Stimulated activated naive CD8-positive, alpha-beta T cell treated with anti-CD3 and anti-CD28 coated beads, Interleukin-15, Interleukin-2, amounts not matched to agents 100 ng/mL and 50 ng/mL, for 24 hours (primary cell): Measurements from ENCODE around the gene EPS8L3.
"Not testable (repeated sequence)": the region's sequence is repeated elsewhere in the genome, so short reads cannot be mapped to it uniquely, and the experiment has no call there.

Source experiments
- H3K27ac Mint-ChIP-seq: one replicate; pipeline ENCODE4 v1.8.0; 2021; ENCODE audit warnings: mild to moderate bottlenecking, mixed read lengths
- H3K27me3 Mint-ChIP-seq: one replicate; pipeline ENCODE4 v1.8.0; 2021; ENCODE audit warnings: mixed read lengths
- H3K36me3 Mint-ChIP-seq: one replicate; pipeline ENCODE4 v1.8.0; 2021; ENCODE audit warnings: low read depth, mixed read lengths
- H3K4me1 Mint-ChIP-seq: one replicate; pipeline ENCODE4 v1.8.0; 2021; ENCODE audit warnings: low read depth, mixed read lengths
- H3K4me3 Mint-ChIP-seq: one replicate; pipeline ENCODE4 v1.8.0; 2021; ENCODE audit warnings: mild to moderate bottlenecking, mixed read lengths
- H3K9me3 Mint-ChIP-seq: one replicate; pipeline ENCODE4 v1.8.0; 2021; ENCODE audit warnings: mixed read lengths

The EPS8L3 gene

GRCh38 chr1:109765896-109766615, 2.3 kb upstream of the EPS8L3 start:
- no peak overlapping the region for H3K4me3 Mint-ChIP-seq

GRCh38 chr1:109765483-109765815, 1.7 kb upstream of the EPS8L3 start:
- peaks cover 5% of the 10 kb centered on the region for H3K4me1 Mint-ChIP-seq
- no peaks in the 10 kb centered on the region for H3K27me3 Mint-ChIP-seq
- no peak overlapping the region for H3K4me3 Mint-ChIP-seq
- no peaks in the 10 kb centered on the region for H3K9me3 Mint-ChIP-seq
- no peak overlapping the region for H3K27ac Mint-ChIP-seq
- no peaks in the 10 kb centered on the region for H3K36me3 Mint-ChIP-seq

More at GRCh38 chr1:109765896-109766615, 2.3 kb upstream of the EPS8L3 start:
- Mint-ChIP-seq H3K27me3 (no peaks in the 10 kb centered on the region), H3K9me3 (no peaks in the 10 kb centered on the region), H3K27ac (no peak overlapping the region), H3K36me3 (no peaks in the 10 kb centered on the region), H3K4me1 (peaks cover 5% of the 10 kb centered on the region)

- Mint-ChIP-seq H3K27me3 (no peaks in the 10 kb centered on the region), H3K27ac (no peak overlapping the region), H3K9me3 (no peaks in the 10 kb centered on the region), H3K4me3 (no peak overlapping the region), H3K36me3 (no peaks in the 10 kb centered on the region), H3K4me1 (peaks cover 5% of the 10 kb centered on the region)
Observed at GRCh38 chr1:109764561-109765482, 1.1 kb upstream of the EPS8L3 start.

- H3K9me3 Mint-ChIP-seq = no peaks in the 10 kb centered on the region
- H3K36me3 Mint-ChIP-seq = no peaks in the 10 kb centered on the region
- no peaks in the 10 kb centered on the region for H3K27me3 Mint-ChIP-seq
- H3K27ac Mint-ChIP-seq = no peak overlapping the region
- no peak overlapping the region for H3K4me3 Mint-ChIP-seq
- no peaks in the 10 kb centered on the region for H3K4me1 Mint-ChIP-seq
Observed at GRCh38 chr1:109762821-109763645, 690 bp downstream of the EPS8L3 start.

GRCh38 chr1:109762039-109762585, 1.6 kb downstream of the EPS8L3 start:
- Mint-ChIP-seq H3K4me1 (no peaks in the 10 kb centered on the region), H3K27me3 (no peaks in the 10 kb centered on the region), H3K36me3 (no peaks in the 10 kb centered on the region), H3K4me3 (no peak overlapping the region), H3K9me3 (no peaks in the 10 kb centered on the region), H3K27ac (no peak overlapping the region)

- H3K4me3 Mint-ChIP-seq = no peak overlapping the region
- no peaks in the 10 kb centered on the region for H3K27me3 Mint-ChIP-seq
- H3K36me3 Mint-ChIP-seq = no peaks in the 10 kb centered on the region
- no peak overlapping the region for H3K27ac Mint-ChIP-seq
- H3K4me1 Mint-ChIP-seq = no peaks in the 10 kb centered on the region
- H3K9me3 Mint-ChIP-seq = no peaks in the 10 kb centered on the region
Observed at GRCh38 chr1:109761227-109762038, 2.3 kb downstream of the EPS8L3 start.

GRCh38 chr1:109760581-109761226, 3.0 kb downstream of the EPS8L3 start:
- Mint-ChIP-seq H3K4me1 (no peaks in the 10 kb centered on the region), H3K27ac (no peak overlapping the region), H3K36me3 (no peaks in the 10 kb centered on the region), H3K9me3 (no peaks in the 10 kb centered on the region), H3K27me3 (no peaks in the 10 kb centered on the region), H3K4me3 (no peak overlapping the region)

GRCh38 chr1:109759513-109760334, 4.0 kb downstream of the EPS8L3 start:
- Mint-ChIP-seq H3K4me3 (no peak overlapping the region), H3K27ac (no peak overlapping the region), H3K27me3 (no peaks in the 10 kb centered on the region), H3K9me3 (no peaks in the 10 kb centered on the region), H3K36me3 (no peaks in the 10 kb centered on the region), H3K4me1 (no peaks in the 10 kb centered on the region)

GRCh38 chr1:109757936-109758786, 5.6 kb downstream of the EPS8L3 start:
- H3K4me1 Mint-ChIP-seq = no peaks in the 10 kb centered on the region
- H3K27ac Mint-ChIP-seq = no peak overlapping the region
- no peaks in the 10 kb centered on the region for H3K27me3 Mint-ChIP-seq
- H3K9me3 Mint-ChIP-seq = no peaks in the 10 kb centered on the region
- no peak overlapping the region for H3K4me3 Mint-ChIP-seq
- H3K36me3 Mint-ChIP-seq = no peaks in the 10 kb centered on the region

GRCh38 chr1:109756848-109757521, 6.7 kb downstream of the EPS8L3 start:
- Mint-ChIP-seq H3K4me3 (no peak overlapping the region), H3K27ac (no peak overlapping the region), H3K36me3 (no peaks in the 10 kb centered on the region), H3K27me3 (no peaks in the 10 kb centered on the region), H3K4me1 (no peaks in the 10 kb centered on the region), H3K9me3 (no peaks in the 10 kb centered on the region)

GRCh38 chr1:109756325-109756724, 7.4 kb downstream of the EPS8L3 start:
- H3K4me3 Mint-ChIP-seq, H3K27me3 Mint-ChIP-seq, H3K4me1 Mint-ChIP-seq, H3K9me3 Mint-ChIP-seq, H3K27ac Mint-ChIP-seq, H3K36me3 Mint-ChIP-seq: not testable (repeated sequence)

- H3K4me3 Mint-ChIP-seq = no peak overlapping the region
- no peaks in the 10 kb centered on the region for H3K9me3 Mint-ChIP-seq
- H3K4me1 Mint-ChIP-seq = no peaks in the 10 kb centered on the region
- no peak overlapping the region for H3K27ac Mint-ChIP-seq
- H3K27me3 Mint-ChIP-seq = peaks cover 8% of the 10 kb centered on the region
- no peaks in the 10 kb centered on the region for H3K36me3 Mint-ChIP-seq
Observed at GRCh38 chr1:109754738-109755137, 9.0 kb downstream of the EPS8L3 start.
